PC-9 (cell line): Measurements from ENCODE around the gene AGBL4. TPM values are rescaled to one million over a fixed set of nuclear protein-coding genes. Genes with fewer than 3 reads are reported as not detected.

Experiments
- BruUV-seq: library from RNA; stranded (reverse); fragments of 400-500 nt; replicated peaks from 2 replicates; lab custom pipeline; 2021; lab: Mats Ljungman, UMichigan
- CTCF ChIA-PET: fragments of 300-600 bp; sonication (Branson Sonifier 250); formaldehyde crosslinking; loops from one replicate; lab custom pipeline; 2022; ENCODE audit warnings: antibody characterized with exemption; lab: Charles Lee
- POLR2A ChIA-PET: fragments of 300-600 bp; sonication (Branson Sonifier 250); formaldehyde crosslinking; loops from one replicate; lab custom pipeline; 2022; ENCODE audit warnings: antibody characterized with exemption; ENCODE audit not compliant: unreplicated experiment; lab: Charles Lee
- DNase-seq, 2 experiments: peaks; one replicate each; pipeline versions ENCODE4 v3.0.0 to v3.0.0-alpha.2; 2015 to 2022; ENCODE audit warnings: mixed read lengths in 1 of 2
- H2AFZ ChIP-seq: fragments of 200-600 bp; sonication (generic); 2 replicates; pipeline ENCODE4 v1.8.1; 2017; ENCODE audit warnings: antibody characterized with exemption
- H3F3A ChIP-seq: fragments of 200-600 bp; sonication (generic); 2 replicates; pipeline ENCODE4 v1.8.1; 2017; ENCODE audit warnings: antibody characterized with exemption, mild to moderate bottlenecking, low read depth; ENCODE audit not compliant: insufficient read depth
- H3K27ac ChIP-seq: fragments of 200-600 bp; sonication (generic); 2 replicates; pipeline ENCODE4 v1.6.1; 2016; ENCODE audit warnings: mixed run types
- H3K27me3 ChIP-seq: fragments of 200-600 bp; sonication (generic); 2 replicates; pipeline ENCODE4 v1.6.1; 2016; ENCODE audit warnings: low read depth, mixed run types; ENCODE audit not compliant: insufficient read depth
- H3K36me3 ChIP-seq: fragments of 200-600 bp; sonication (generic); 2 replicates; pipeline ENCODE4 v1.6.1; 2016; ENCODE audit warnings: low read depth, mixed run types
- H3K4me1 ChIP-seq: fragments of 200-600 bp; sonication (generic); replicated peaks from 2 replicates; pipeline ENCODE4 v1.6.1; 2016; ENCODE audit warnings: mixed run types; ENCODE audit not compliant: insufficient read depth
- H3K4me2 ChIP-seq: fragments of 200-600 bp; sonication (generic); 2 replicates; pipeline ENCODE4 v1.6.1; 2017; ENCODE audit warnings: mixed run types
- H3K4me3 ChIP-seq: fragments of 200-600 bp; sonication (generic); 2 replicates; pipeline ENCODE4 v1.6.1; 2016; ENCODE audit warnings: mixed run types
- H3K79me2 ChIP-seq: fragments of 200-600 bp; sonication (generic); 2 replicates; pipeline ENCODE4 v1.6.1; 2017; ENCODE audit warnings: low read depth, mixed run types
- H3K9me2 ChIP-seq: fragments of 200-600 bp; sonication (generic); 2 replicates; pipeline ENCODE4 v1.8.1; 2017; ENCODE audit warnings: mild to moderate bottlenecking; ENCODE audit not compliant: insufficient read depth
- H3K9me3 ChIP-seq: fragments of 200-600 bp; sonication (generic); 2 replicates; pipeline ENCODE4 v1.8.1; 2016; ENCODE audit warnings: low read depth; ENCODE audit not compliant: insufficient read depth
- H4K20me1 ChIP-seq: fragments of 200-600 bp; sonication (generic); 2 replicates; pipeline ENCODE4 v1.8.1; 2017; ENCODE audit not compliant: insufficient read depth
- EZH2 ChIP-seq: fragments of 200-600 bp; sonication (generic); IDR thresholded peaks from 2 replicates; pipeline ENCODE4 v1.8.0; 2017; ENCODE audit warnings: antibody characterized with exemption, low read depth
- intact Hi-C: fragments of 100-400 bp; cut with micrococcal nuclease; formaldehyde crosslinking; loops from one replicate; pipeline ENCODE4 v1.10.0; 2022; ENCODE audit not compliant: unreplicated experiment
- total RNA-seq: library from RNA; stranded (reverse); gene quantifications from 2 replicates; pipeline ENCODE4 v1.2.3, GENCODE V29; 2021
- TF ChIP-seq, protein P1 (sequence below): fragments of 200-600 bp; sonication (generic); conservative IDR thresholded peaks from 2 replicates; pipeline ENCODE4 v1.6.1; 2017; ENCODE audit warnings: mixed run types, antibody characterized with exemption, mild to moderate bottlenecking, moderate library complexity

AGBL4 gene
- total RNA-seq, 1 experiment from 2014 or later, result not detected

GRCh38 chr1:48767975-48768510 is 1255.7 kb downstream of the AGBL4 start:
- H3K9me3 ChIP-seq, result no peaks in the 10 kb centered on the region
- no peaks in the 10 kb centered on the region for H3F3A ChIP-seq
- POLR2A ChIA-PET, result no interaction called here
- H3K79me2 ChIP-seq, result no peaks in the 10 kb centered on the region
- DNase-seq, result no peak
- no peaks in the 10 kb centered on the region for H3K36me3 ChIP-seq
- no peak overlapping the region for H3K4me3 ChIP-seq
- no peaks in the 10 kb centered on the region for H3K4me1 ChIP-seq
- no peak overlapping the region for H3K4me2 ChIP-seq
- H4K20me1 ChIP-seq, result no peaks in the 10 kb centered on the region
- intact Hi-C loops, result no loop called here
- H3K9me2 ChIP-seq, result no peaks in the 10 kb centered on the region
- H3K27me3 ChIP-seq, result 0 out of 2 replicates have a peak, but pooled peaks cover 5% of the 10 kb centered on the region
- CTCF ChIA-PET, result no interaction called here
- H3K27ac ChIP-seq, result no peak overlapping the region
- TF ChIP-seq, protein P1, sequence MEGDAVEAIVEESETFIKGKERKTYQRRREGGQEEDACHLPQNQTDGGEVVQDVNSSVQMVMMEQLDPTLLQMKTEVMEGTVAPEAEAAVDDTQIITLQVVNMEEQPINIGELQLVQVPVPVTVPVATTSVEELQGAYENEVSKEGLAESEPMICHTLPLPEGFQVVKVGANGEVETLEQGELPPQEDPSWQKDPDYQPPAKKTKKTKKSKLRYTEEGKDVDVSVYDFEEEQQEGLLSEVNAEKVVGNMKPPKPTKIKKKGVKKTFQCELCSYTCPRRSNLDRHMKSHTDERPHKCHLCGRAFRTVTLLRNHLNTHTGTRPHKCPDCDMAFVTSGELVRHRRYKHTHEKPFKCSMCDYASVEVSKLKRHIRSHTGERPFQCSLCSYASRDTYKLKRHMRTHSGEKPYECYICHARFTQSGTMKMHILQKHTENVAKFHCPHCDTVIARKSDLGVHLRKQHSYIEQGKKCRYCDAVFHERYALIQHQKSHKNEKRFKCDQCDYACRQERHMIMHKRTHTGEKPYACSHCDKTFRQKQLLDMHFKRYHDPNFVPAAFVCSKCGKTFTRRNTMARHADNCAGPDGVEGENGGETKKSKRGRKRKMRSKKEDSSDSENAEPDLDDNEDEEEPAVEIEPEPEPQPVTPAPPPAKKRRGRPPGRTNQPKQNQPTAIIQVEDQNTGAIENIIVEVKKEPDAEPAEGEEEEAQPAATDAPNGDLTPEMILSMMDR, result no peak
- TF ChIP-seq EZH2, result no peak
- no peak overlapping the region for H2AFZ ChIP-seq
- no TSS peak for BruUV-seq

- Histone ChIP-seq H3K27me3 (0 out of 2 replicates have a peak, but pooled peaks cover 7% of the 10 kb centered on the region), H4K20me1 (no peaks in the 10 kb centered on the region), H2AFZ (no peak overlapping the region), H3K79me2 (no peaks in the 10 kb centered on the region), H3K4me2 (no peak overlapping the region), H3K27ac (no peak overlapping the region), H3K4me3 (no peak overlapping the region), H3K9me3 (no peaks in the 10 kb centered on the region), H3K4me1 (no peaks in the 10 kb centered on the region), H3K36me3 (no peaks in the 10 kb centered on the region), H3K9me2 (0 out of 2 replicates have a peak, but pooled peaks cover 4% of the 10 kb centered on the region), H3F3A (no peaks in the 10 kb centered on the region)
- intact Hi-C loops, result no loop called here
- DNase-seq, result no peak
- ChIA-PET CTCF (no interaction called here), POLR2A (no interaction called here)
- no peak for TF ChIP-seq EZH2
- TF ChIP-seq, protein P1, result no peak
- no TSS peak for BruUV-seq
Measured at GRCh38 chr1:48765335-48765734, 1258.4 kb downstream of the AGBL4 start.

GRCh38 chr1:48761986-48762385 is 1261.8 kb downstream of the AGBL4 start:
- TF ChIP-seq EZH2, result no peak
- TF ChIP-seq, protein P1, result no peak
- Histone ChIP-seq H3K36me3 (no peaks in the 10 kb centered on the region), H3K27me3 (0 out of 2 replicates have a peak, but pooled peaks cover 12% of the 10 kb centered on the region), H4K20me1 (no peaks in the 10 kb centered on the region), H3F3A (no peaks in the 10 kb centered on the region), H3K79me2 (no peaks in the 10 kb centered on the region), H3K4me2 (no peak overlapping the region), H3K4me1 (no peaks in the 10 kb centered on the region), H3K9me2 (0 out of 2 replicates have a peak, but pooled peaks cover 4% of the 10 kb centered on the region), H2AFZ (no peak overlapping the region), H3K9me3 (no peaks in the 10 kb centered on the region), H3K4me3 (no peak overlapping the region), H3K27ac (no peak overlapping the region)
- no peak for DNase-seq
- ChIA-PET POLR2A (no interaction called here), CTCF (no interaction called here)
- intact Hi-C loops, result no loop called here
- BruUV-seq, result no TSS peak
